ENCODE data around the gene ANAPC5.
A peak's percentile ranks its signal among the peaks of the same experiment; 100 is the strongest.
"Not testable (repeated sequence)": the region's sequence is repeated elsewhere in the genome, so short reads cannot be mapped to it uniquely, and the experiment has no call there.

The ANAPC5 gene

GRCh38 chr12:121310231-121310630 is 42.0 kb downstream of the ANAPC5 start:
- DNase-seq: not testable (repeated sequence)

- not testable (repeated sequence) for DNase-seq
Observed at GRCh38 chr12:121307397-121307796, 44.8 kb downstream of the ANAPC5 start.

GRCh38 chr12:121304306-121304705 is 47.9 kb downstream of the ANAPC5 start:
- no peak for DNase-seq

- no peak for DNase-seq
Observed at GRCh38 chr12:121301876-121302275, 50.3 kb downstream of the ANAPC5 start.

- no peak for DNase-seq
Observed at GRCh38 chr12:121300083-121300819, 52.0 kb downstream of the ANAPC5 start.

DNA sequence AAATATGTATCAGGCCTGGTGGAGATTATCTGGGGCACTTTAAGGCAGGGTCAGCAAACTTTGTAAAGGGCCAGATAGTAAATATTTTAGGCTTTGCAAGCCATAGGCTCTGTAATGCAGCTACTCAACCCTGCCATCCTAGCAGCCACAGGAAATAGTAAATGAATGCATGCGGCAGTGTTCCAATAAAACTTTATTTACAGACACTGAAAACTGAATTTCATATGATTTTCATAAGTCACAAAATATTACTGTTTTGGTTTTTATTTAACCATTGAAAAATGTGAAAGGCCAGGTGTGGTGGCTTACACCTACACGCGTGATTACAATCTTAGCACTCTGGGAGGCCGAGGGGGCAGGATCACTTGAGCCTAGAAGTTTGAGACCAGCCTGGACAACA is 52.5 kb downstream of the ANAPC5 start:
- DNase-seq: no peak

DNA sequence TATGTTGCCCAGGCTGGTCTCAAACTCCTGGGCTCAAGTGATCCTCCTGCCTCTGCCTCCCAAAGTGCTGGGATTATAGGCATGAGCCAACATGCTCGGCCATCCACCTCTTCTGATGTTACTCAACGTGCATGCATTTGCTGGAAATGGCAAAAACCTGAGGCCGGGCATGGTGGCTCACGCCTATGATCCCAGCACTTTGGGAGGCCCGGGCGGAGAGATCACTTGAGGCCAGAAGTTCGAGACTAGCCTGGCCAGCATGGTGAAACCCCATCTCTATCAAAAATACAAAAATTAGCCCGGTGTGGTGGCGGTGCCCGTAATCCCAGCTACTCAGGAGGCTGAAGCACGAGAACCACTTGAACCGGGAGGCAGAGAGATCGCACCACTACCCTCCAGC is 53.8 kb downstream of the ANAPC5 start:
- not testable (repeated sequence) for DNase-seq

DNA sequence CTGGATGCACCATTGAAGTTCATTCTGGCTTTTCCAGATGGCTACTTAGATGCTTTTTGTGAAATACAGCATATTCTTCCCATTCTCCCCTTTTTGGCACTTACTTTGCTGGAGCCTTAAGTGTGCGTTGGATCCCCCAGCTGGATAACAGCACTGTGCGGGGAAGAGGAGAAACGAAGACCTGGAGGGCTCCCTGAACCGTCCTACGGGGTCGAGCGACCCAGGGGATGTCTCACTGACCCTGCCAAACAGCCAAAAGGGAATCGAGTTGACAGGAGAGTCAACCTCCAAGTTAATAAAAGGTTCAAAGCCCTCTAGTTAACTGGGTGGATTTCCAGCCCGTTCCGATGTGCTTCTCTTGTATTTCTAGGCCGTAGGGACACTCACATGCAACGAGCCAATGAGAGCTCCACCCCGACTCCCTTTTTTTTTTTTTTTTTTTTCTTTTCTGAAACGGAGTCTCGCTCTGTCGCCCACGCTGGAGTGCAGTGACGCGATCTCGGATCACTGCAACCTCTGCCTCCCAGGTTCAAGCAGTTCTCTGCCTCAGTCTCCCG is 54.7 kb downstream of the ANAPC5 start:
- peak; percentile 74 for DNase-seq

GRCh38 chr12:121296618-121297434 is 55.4 kb downstream of the ANAPC5 start, which contains the start of gene CAMKK2:
Gene CAMKK2, minus strand, starts transcription at chr12:121296709. Its CDS starts 22,183 bp downstream, at chr12:121274526.
- DNase-seq: peak; percentile 78

DNA sequence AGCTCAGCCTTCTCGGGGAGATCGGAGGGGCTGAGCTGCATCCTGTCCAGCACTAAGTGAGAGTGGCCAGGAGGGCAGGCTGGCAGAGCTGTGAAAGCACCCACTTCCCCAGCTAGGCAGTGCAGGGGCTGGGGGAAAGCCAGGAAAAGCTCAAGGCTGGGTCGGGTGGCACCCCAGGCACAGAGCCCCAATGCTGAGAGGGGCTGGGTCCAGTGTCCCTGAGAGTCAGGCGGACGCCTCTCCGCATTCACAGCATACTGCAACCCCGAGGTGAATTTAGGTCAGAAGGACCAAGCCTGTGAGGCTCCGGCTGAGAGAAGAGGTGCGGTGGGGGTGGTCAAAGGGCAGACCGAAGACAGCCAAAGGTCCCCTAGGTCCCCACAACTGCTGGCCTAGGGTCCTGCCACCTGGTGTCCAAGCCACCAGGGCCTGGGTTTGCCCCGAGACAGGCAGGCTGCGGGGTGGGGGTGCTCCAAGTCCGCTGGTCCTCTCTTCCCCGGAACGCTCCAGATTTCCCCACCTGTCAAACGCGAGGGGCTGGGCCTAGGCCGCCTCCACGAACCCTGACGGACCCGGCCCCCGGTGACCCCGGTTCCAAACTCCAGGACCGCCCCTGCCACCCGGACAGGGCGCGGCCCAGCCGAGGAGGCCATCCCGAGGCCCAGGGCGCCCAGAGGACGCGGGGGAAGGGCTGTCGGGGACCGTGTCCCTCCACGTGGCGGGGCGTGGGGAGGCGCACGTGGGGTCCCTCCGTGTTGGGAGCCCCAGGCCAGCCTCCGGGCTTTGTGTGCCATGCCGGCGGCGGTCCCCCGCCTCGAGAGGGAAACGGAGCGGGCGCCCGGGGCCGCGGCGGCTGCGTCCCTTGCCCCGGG is 56.2 kb downstream of the ANAPC5 start:
- no peak for DNase-seq

DNA sequence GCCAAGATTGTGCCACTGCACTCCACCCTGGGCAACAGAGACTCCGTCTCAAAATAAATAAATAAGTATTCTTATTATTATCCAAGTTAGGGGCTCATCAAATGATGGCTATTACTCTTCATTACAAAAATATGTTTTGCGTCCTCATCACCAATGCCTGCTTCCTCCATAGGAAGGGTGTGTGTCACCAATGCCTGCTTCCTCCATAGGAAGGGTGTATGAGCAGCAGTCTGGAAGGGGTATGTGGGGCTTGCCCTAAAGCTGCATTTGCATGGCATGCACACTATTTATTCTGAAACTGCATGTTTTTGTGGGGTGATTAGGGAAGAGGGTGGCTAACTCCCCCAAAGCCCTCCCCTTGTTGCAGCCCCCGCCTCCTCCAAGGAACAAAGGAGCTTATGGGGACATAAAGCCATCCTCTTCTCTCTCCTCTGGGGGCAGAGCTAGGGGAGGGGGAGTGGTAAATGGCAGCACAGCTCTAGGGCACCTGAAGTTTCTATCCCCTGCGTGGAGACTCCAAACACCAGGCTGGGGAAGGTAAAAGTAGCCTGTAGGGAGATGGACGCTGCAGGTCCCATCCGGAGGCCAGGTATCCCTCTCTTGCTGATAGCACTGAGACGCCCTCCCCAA is 57.0 kb downstream of the ANAPC5 start:
- DNase-seq: no peak

DNA sequence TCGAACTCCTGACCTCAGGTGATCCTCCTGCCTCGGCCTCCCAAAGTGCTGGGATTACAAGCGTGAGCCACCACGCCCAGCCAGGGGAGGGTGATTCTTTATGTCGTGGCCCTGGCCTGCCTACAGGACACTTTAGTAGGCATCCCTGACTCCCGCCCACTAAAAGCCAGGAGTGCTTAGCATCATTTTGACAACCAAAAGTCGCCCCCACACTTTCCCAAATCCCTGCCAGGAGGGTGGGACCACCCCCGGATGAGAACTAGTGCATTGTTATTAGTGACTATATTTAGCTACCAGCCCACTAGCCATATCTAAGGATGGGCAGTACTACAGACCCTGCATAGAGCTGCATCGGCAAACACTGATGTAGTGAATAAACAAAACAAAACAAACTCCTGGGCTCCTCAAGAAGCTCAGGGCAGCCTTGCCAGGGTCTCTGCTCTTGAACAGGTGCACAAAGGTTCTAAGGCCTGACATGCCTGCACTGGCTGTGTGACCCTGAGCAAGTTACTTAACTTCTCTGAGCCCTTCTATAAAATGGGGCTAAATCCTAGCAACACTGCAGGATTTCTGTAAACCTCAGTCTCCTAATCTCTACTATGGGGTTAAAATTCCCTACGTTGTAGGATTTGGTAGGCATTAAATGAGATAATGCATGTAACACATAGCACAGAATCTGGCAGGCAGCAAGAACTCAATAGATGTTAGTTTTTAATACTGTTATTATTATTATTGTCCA is 57.9 kb downstream of the ANAPC5 start:
- DNase-seq: no peak

GRCh38 chr12:121293603-121294002 is 58.6 kb downstream of the ANAPC5 start:
- DNase-seq: no peak

DNA sequence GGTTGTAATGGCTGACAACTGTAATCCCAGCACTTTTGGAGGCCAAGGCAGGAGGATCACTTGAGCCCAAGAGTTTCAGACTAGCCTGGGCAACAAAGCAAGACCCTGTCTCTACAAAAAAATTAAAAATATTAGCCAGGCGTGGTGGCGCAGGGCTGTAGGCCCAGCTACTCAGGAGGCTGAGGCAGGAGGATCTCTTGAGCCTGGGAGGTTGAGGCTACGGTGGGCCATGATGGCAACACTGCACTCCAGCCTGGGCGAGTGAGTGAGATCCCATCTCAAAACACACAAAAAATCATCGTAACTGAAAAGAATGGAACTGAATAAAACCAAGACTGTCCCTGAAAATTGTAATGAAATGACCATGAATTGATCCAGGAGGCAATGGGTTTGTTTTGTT is 61.8 kb downstream of the ANAPC5 start:
- no peak for DNase-seq

GRCh38 chr12:121289962-121290361 is 62.2 kb downstream of the ANAPC5 start:
- no peak for DNase-seq

DNA sequence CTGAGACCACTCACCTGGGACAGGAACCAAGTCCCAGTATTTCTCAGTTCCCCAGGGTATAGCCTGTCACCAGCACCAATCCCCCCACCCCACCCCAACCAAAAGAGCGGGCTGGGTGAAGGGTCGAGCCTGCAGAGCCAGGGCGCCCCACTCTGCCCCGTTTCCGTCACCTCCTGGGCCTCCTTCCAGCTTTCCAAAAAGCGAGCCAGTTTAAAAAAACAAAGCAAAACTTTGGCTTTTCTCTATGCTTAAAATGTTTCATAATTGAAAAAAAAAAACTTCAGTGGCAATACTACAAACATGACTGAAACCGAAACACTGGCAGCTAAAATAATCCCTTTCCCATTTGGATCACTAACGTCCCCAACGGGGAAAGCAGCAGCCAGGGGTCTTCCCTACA is 63.2 kb downstream of the ANAPC5 start:
- DNase-seq: no peak

GRCh38 chr12:121288158-121288845 is 63.9 kb downstream of the ANAPC5 start:
- no peak for DNase-seq

DNA sequence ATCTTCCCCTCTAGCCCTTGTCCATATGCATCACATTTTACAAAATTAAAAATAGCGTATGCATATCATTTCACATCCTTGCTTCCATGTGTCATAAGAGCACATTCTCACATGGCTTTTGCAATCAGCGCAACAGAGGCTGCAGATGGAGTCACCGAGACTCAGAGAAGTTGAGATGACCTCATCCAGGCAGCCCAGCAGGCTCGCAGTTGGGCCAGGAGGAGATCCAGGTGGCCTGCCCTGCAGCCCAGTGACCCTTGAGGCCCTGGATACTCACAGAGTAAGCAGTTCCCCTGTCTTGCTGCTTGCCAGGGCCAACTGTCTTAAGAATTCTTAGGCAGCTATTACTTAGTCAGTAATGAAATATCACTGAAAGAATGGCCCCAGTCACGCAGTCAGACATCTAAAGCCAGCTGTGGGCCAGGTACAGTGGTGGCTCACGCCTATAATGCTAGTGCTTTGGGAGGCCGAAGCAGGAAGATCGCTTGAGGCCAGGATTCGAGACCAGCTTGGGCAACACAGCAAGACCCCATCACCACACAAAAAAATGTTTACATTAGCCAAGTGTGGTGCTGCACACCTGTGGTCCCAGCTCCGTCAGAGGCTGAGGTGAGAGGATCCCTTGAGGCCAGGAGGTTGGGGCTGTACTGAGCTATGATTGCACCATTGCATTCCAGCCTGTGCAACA is 64.8 kb downstream of the ANAPC5 start:
- no peak for DNase-seq

DNA sequence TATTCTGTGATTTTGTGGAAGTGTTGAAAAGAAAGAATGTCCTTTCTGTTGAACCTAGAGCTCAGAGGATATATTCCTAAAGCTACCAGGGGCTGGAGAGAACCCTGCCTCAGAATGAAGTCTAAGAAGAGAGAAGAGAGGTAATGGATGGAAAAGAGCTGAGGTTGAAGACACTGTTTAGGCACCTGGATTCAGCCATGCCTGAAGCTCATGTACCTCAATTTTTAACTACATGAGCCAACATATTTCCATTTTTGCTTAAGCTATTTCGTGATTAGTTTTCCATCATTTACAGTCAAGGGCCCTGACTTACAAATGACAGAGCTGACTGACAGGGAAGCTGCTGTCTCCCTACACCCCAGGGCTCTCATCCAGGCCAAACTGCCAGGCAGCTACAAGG is 66.4 kb downstream of the ANAPC5 start:
- no peak for DNase-seq
